Hematopoietic multipotent progenitor cell treated with erythropoietin and hydrocortisone succinate and interleukin-3 and kit ligand, for 17 days (in vitro differentiated cells): Measurements from ENCODE around the gene PTGS1.
"Not testable (repeated sequence)": the region's sequence is repeated elsewhere in the genome, so short reads cannot be mapped to it uniquely, and the experiment has no call there.

Experiments
- DNase-seq: peaks from one replicate; pipeline ENCODE4 v3.0.0-alpha.2; 2015; ENCODE audit warnings: low spot score

The PTGS1 gene

GRCh38 chr9:122347348-122348287 lies 23.2 kb upstream of the PTGS1 start:
- DNase-seq = peak; percentile 75

- no peak for DNase-seq
Observed at GRCh38 chr9:122348288-122348777, 22.5 kb upstream of the PTGS1 start.

- no peak for DNase-seq
Observed at GRCh38 chr9:122348791-122349190, 22.0 kb upstream of the PTGS1 start.

GRCh38 chr9:122349201-122349600 lies 21.6 kb upstream of the PTGS1 start:
- no peak for DNase-seq

- DNase-seq = peak; percentile 86
Observed at GRCh38 chr9:122350577-122351355, 20.1 kb upstream of the PTGS1 start.

GRCh38 chr9:122354536-122355199 lies 16.2 kb upstream of the PTGS1 start:
- no peak for DNase-seq

GRCh38 chr9:122355336-122355875 lies 15.4 kb upstream of the PTGS1 start:
- DNase-seq = no peak

GRCh38 chr9:122356627-122357026 lies 14.2 kb upstream of the PTGS1 start:
- no peak for DNase-seq

GRCh38 chr9:122360891-122361290 lies 9.9 kb upstream of the PTGS1 start:
- DNase-seq = no peak

- not testable (repeated sequence) for DNase-seq
Observed at GRCh38 chr9:122363131-122363530, 7.7 kb upstream of the PTGS1 start.

GRCh38 chr9:122364117-122364782 lies 6.6 kb upstream of the PTGS1 start:
- no peak for DNase-seq

GRCh38 chr9:122364783-122365150 lies 6.1 kb upstream of the PTGS1 start:
- no peak for DNase-seq

- DNase-seq = no peak
Observed at GRCh38 chr9:122366074-122366660, 4.7 kb upstream of the PTGS1 start.

GRCh38 chr9:122367065-122367464 lies 3.8 kb upstream of the PTGS1 start:
- no peak for DNase-seq

GRCh38 chr9:122367774-122368460 lies 2.9 kb upstream of the PTGS1 start:
- no peak for DNase-seq

- DNase-seq = no peak
Observed at GRCh38 chr9:122368642-122369041, 2.2 kb upstream of the PTGS1 start.

GRCh38 chr9:122370303-122370702 lies 521 bp upstream of the PTGS1 start:
- no peak for DNase-seq

- DNase-seq = no peak
Observed at GRCh38 chr9:122371846-122372245, 1.0 kb downstream of the PTGS1 start.

- DNase-seq = no peak
Observed at GRCh38 chr9:122372856-122373845, 2.3 kb downstream of the PTGS1 start.
